ENCODE measurements around the gene ZCCHC2.
A peak's percentile ranks its signal among the peaks of the same experiment; 100 is the strongest.

The ZCCHC2 gene

DNA sequence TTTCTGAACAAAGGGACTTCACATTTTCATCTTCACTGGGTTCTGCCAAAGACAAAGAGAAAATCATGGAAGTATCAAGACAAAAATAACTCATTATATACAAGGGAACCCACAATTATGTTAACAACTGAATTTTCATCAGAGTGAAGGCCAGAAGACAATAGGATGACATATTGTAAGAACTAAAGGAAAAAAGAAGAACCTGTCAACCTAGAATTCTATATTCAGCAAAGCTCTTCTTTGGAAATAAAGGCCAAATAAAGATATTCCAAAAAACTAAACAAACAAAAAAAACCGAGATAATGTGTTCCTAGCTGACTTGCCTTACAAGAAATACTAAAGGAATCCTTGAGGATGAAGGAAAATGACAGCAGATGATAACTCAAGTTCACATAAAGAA lies 10.3 kb upstream of the ZCCHC2 start:
- DNase-seq, result no peak

DNA sequence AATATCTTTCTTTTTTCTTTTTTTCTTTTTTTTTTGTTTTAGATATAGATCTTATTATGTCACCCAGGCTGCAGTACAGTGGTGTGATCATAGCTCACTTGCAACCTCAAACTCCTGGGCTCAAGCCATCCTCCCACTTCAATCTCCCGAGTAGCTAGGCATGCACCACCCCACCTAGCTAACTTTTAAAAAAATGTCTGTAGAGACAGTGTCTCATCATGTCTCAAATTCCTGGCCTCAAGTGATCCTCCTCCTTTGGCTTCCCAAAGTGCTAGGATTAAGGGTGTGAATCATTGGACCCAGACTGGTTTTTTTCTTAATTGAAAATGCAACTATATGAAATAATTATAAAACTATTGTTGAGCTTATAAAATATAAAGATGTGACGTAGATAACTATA lies 9.8 kb upstream of the ZCCHC2 start:
- no peak for DNase-seq

DNA sequence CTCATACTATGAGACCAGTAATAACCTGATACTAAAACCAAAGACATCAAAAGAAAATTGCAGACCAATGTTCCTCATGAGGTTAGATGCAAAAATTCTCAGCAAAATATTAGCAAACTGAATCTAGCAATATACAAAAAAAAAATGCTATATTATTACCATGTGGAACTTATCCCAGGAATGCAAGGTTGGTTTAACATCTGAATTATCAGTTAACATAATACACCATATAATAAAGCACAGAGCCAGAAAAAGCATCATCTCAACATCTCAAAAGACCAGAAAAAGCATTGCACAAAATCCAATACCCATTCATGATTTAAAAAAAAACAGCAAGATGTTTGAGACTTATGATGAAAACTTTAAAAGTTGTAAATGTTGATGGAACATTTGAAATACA lies 8.3 kb upstream of the ZCCHC2 start:
- DNase-seq, result no peak

DNA sequence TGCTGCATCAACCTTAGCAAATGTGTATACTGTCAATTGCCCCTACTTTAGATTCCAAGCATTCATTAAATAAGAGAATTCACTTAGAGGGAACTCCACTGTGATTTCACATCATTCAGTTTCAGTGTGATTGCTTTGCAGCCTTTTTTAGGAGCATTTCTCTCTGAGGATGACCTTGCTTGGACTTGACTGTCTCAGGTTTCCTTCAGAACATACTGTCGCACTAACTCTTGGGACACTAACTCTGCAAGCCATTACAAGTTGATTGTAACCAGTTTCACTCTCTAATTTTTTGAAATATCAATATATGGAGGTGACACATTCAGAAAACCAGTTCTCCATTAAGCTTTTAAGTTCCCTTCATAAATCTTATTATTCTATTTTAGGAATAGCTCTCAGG lies 6.6 kb upstream of the ZCCHC2 start:
- DNase-seq, result no peak

DNA sequence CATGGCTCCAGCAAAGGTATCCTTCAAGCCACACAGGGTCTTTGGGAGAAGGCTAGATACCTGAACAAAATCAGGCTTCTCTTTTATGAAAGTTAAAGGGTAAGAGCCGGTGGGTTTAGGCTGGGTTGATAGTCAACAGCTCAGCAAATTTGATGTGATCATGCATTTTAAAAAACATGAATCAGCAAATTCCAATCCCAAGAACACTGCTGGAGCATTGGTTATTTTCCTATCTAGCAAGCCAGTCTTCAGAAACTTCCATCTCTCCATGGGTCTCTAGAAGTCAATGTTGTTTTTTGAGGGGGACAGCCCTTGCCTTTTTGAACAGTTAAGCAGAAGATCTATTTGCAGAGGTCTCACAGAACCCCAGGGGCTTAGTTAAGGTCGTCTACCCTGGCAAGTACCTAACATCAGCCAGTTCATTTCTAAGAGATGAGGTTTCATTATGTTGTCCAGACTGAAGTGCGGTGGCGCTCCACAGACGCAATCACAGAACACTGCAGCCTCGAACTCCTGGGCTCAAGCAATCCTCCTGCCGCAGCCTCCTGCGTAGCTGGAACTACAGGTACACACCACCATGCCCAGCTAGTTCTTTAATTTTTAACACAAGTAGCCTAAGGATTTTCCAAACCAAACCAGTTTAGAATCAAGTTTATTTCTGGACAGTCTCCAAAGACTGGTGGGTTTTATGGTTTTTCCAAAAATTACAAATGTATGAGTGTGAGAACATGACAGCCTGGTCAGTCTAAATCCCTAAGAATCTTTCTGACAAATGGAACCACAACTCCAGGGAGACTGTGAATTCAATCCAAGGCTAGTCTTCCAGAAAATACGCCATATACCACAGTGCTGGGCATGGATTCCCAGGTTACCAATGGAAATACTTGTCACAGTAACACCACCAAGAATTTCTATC lies 4.1 kb upstream of the ZCCHC2 start:
- DNase-seq, result no peak

DNA sequence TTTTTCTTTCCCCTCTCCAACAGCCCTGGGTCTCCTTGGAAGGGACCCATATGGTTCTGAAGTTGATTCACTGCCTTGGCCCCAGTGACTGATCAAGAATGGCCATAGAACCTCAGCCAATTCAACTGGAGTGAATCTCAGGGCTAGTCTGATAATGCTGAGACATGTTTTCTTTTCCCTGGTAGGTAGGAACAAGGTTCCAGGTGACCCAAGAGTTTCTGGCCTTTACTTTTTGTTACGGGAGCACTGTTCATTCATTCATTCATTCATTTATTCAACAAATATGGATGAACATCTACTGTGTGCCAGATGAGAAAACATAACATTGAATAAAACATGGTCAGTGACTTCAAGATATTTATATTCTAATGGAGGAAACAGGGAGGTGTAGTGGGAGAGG lies 3.1 kb upstream of the ZCCHC2 start:
- DNase-seq, result no peak

DNA sequence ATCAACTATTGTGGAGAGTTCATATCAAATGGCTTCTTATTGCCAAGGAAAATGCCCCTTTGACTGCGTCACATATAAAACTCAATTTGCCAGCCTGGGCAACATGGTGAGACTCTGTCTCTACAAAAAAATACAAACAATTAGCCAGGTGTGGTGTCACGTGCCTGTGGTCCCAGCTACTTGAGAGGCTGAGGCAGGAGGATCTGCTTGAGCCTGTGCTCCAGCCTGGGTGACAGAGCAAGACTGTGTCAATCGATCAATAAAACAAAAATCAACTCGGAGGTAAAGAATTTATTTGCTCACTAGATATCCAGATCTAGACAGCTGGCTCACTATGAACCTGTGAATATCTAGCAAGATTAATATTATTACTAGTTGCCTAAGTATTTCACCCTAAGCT lies 1.7 kb upstream of the ZCCHC2 start:
- DNase-seq, result no peak

DNA sequence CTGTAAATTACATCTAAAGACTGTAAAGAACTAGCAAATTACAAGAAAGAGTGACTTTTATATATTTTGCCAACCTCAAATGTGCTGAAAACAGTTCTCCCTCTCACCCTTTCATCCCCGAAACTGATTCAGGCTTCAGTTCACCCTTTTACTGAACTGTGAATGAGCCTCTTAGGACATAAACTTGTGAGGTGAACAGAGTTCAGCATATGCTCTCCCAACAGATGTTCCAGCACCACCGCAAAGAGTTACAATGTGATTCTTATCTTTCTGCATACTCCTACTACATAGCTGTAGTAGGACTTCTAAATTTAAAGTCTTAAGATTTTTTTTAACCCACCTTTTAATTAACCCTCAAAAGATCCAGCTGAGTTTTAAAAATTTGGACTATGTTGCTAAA lies 1.2 kb upstream of the ZCCHC2 start:
- no peak for DNase-seq

DNA sequence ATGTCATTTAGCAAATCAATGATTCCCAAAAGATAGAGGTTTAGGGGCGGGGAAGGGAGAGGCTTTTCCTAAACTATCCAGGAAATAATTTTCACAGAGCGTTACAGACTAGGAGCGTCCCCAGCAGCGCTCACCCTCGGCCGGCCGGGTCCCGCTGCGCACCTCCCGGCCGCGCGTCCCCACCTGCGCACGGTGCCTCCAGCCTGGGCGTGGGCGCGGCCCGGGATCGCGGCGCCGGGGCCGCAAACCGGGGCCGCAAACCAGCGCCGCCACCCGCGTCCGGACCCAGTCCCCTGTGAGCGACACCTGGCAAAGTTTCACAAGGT lies 684 bp upstream of the ZCCHC2 start:
- no peak for DNase-seq

DNA sequence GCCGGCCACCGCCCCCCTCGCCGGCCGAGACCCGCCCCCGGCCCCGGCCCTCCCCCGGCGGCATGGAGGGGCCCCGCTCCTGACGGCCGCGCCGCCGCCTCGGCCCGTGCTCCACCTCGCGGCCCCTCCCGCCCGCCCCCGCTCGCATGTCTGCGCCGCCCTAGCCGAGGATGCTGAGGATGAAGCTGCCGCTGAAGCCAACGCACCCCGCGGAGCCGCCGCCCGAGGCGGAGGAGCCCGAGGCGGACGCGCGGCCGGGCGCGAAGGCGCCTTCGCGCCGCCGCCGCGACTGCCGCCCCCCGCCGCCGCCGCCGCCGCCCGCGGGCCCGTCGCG lies 397 bp downstream of the ZCCHC2 start:
- DNase-seq, result no peak

DNA sequence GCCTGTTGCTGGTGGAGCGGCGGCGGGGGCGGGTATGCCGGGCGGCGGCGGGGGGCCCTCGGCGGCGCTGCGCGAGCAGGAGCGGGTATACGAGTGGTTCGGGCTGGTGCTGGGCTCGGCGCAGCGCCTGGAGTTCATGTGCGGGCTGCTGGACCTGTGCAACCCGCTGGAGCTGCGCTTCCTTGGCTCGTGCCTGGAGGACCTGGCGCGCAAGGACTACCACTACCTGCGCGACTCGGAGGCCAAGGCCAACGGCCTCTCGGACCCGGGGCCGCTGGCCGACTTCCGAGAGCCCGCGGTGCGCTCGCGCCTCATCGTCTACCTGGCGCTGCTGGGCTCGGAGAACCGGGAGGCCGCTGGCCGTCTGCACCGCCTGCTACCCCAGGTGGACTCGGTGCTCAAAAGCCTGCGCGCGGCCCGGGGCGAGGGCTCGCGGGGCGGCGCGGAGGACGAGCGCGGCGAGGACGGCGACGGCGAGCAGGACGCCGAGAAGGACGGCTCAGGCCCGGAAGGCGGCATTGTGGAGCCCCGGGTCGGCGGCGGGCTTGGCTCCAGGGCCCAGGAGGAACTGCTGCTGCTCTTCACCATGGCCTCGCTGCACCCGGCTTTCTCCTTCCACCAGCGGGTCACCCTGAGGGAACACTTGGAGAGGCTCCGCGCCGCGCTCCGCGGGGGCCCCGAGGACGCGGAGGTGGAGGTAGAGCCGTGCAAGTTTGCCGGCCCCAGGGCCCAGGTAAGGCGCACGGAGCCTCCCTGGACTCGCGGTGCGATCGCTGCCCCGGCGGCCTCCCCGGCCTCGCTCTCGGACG lies 1.0 kb downstream of the ZCCHC2 start:
- peak; percentile 45 for DNase-seq

DNA sequence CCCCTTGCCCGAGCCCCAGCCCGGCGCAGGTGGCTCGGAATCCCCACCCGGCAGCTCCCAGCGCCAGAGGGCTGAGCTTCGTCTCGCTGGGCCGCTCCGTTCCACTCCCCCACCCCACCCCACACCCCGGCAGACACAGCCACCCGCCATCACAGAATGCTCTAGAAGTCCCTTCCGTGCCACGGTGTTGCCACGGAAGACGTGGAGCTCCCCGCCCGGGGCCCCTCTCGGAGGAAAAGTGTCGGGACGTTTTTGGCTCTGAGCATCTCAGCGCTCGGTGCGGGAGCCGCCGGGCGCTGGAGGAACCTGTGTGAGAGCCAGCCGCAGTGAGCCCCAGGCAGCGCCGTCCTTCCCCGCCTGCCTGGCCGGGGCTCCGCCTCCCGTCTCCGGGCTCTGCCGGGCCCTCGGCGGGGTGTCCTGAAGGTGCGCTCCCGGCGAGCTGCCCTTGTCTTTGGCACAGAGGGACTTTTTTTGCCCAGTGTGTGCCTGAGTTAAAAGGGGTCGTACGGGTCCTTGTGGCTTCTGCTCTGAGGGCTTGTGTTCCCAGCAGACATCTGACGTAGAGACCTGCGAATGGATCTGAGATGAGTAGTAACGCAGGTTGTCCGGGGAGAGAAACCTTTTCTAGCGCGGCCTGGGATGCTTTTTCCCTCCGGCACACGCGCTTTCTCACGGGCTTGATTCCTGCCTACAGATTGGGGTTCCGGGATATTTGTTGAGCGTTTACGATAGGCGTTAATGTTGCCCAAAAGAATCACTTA lies 1.8 kb downstream of the ZCCHC2 start:
- DNase-seq, result peak; percentile 61

DNA sequence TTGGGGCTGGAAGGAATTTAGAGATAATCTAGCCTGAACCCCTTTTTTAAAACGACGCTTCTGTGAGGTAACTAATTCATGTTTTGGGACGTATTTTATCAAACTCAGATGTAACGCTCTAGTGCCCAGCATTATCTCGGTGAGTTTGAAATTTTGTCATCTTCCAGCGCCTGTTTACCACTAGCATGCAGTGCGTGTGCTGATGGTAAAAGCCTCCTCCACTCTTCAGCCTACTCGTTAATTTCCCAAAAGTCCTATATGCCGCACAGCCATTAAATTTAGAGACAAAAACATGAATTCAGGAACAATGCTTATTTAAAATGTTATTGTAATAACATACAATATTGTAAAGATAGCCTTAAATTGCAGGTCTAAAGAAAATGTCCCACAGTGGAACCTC lies 2.8 kb downstream of the ZCCHC2 start:
- DNase-seq, result no peak

DNA sequence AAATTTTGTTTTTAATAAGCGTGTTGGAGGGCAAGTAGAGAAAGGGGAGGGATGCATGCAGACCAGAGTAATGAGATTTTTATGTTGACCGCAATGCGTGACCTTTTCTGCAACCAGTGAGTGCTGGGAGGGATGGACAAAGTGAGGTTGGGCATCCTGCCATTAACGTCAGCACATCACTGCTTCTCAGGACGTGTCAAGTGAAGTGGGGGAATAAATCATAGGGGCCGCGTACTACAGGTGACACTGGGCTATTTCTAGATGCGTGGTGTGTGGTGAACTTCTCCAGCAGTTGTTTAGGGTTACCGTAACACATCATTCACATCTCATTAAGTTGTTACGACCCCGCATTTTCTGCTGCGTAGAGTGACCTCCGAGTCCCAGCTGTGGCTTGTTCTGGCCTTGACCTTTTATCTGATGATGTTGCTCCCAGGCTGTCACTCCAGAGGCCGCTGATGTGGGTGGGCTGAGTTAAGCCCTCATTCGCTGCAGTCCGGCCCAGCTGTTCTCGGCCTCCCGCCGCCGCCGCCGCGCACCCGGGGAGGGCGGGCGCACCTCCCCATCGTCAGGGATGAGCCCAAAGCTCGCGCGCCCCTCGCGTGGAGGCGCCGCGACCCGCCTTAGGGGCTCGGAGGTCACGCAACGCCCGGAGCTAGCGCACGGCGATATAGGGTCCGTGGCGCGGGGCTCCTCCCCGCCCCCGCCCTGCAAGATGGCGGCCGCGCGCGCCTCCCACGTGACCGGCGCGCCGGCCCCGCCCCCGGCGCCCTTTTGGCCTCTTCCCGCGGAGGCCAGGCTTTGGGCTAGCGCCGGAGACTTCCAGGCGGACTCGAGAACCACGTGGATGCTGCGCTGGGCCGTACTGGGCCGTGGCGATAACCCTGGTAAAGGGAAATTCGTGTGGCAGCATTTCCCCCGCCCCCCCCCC lies 3.5 kb downstream of the ZCCHC2 start:
- DNase-seq, result peak; percentile 58

DNA sequence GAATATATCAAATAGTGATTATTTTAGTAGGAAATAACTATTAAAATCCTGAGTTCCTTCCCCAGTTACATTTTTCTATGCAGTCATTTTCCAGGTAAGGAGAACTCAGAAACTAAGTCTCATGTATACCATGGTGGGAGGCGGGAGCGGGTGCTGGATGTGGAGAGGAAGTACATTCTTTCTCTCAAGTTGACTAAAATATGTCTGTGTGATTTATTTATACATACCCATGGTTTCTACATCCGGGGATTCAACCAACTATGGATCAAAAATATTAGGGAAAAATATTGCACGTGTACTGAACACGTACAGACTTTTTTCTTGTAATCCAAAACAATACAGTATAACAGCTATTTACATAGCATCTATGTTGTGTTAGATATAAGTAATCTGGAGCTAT lies 6.8 kb downstream of the ZCCHC2 start:
- DNase-seq, result no peak

DNA sequence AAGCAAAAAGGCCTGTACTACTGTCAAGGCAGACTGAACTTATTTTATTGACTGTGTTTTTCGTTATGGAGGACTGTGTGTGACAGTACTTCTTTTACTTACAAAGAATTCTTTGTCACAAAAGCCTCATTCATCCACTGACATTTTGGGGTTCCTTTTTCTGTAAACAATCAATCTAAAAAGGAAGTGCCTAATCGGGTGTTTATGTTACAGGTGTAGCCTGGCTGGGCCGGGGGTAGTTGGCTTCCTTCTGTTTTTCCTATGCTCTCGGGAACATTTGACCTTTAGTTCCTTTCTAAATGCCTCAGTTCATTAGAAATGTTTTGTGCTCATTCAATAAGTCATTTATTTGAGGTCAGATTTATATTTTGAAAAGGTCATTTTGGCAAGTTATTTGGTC lies 8.3 kb downstream of the ZCCHC2 start:
- no peak for DNase-seq

DNA sequence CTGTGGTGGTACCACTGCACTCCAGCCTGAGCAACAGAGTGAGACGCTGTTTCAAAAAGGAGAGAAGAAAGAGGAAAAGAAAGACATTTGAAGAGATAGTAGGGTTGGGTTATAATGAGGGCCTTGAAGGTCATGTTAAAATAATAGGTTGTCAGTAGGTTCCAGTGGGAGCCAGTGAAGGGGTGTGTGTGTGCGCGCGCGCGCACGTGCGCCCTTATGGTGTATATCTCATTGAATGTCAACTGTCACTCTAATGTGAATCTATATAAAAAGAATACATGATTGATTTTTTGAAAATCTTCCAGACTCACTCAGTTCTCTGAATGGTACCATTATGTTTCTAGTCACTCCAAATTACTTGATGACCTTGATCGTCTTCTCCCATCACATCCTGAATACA lies 9.1 kb downstream of the ZCCHC2 start:
- no peak for DNase-seq

DNA sequence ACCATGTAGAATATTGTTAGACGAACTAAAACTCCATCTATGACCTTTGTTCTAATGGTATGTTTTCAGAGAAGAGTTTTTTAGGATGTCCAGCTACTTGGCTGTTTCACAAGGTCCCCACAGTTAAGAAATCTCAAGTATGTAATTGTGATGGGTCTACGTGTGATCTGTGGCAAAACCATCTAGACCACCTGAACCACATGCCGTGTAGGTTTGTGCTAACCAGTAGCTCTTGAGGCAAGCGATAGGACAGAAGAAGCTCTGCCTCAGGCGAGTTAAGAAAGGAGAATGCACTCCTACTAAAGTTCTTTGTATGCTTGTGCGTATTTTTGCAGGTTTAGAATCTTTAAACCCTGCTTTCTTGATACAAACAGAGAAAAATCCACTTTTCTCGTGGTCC lies 13.2 kb downstream of the ZCCHC2 start:
- no peak for DNase-seq

DNA sequence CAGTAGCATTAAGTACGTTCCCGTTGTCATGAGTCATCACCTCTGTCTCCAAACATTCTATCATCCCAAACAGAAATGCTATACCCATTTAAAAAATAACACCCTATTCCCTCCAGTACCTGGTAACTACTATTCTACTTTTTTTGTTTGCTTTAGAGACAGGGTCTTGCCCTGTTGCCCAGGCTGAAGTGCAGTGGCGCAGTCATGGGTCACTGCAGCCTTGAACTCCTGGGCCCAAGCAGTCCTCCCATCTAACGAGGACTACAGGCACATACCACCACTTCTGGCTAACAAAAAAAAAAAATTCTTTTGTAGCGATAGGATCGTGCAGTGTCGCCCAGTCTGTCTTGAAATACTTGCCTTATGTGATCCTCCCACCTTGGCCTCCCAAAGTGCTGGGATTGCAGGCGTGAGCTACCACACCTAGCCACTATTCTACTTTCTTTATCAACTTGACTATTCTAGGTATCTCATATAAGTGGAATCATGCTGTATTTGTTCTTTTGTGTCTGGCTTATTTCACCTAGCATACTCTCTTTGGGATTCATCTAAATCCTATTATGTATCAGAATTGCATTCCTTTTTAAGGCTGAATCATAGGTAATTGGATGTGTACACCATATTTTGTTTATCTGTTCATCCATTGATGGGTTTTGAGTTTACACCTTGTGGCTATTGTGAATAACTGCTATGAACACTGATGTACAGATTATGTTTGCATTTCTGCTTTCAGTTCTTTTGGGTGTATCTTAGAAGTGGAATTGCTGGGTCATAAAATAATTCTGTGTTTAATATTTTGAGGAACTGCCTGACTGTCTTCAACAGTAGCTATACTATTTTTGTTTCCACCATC lies 14.4 kb downstream of the ZCCHC2 start:
- no peak for DNase-seq

DNA sequence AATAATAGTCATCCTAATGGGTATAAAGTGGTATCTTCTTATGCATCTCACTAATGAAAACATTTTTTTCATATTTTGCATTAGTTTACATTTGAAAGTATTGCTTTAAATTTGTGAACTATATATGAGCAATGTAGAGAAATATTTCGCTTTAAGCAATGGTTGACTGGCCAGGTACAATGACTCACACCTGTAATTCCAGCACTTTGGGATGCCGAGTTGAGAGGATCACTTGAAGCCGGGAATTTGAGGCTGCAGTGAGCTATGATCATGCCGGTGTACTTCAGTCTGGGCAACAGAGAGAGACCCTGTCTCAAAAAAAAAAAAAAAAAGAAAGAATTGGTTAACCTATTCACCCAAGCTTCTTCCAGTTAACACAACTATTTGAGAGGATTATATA lies 15.1 kb downstream of the ZCCHC2 start:
- DNase-seq, result no peak

DNA sequence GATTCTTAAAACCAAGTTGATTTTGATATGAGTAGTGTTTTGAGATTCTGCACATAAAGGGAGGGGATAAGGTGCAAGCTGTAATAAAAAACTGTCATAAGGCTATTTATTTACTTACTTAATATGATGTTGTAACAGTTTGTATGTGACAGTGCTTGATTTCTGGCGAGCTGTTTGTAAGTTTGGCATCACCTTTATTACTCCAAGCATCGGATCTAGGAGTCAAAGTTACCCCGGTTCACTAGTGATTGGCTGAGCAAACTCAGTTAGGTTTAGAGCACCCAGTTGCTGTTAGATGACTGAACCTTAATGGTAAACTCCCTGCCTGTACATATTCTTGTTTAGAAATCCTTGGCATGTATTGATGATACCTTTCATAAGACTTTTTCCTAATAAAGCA lies 16.1 kb downstream of the ZCCHC2 start:
- DNase-seq, result no peak
